Cardiac muscle cell (in vitro differentiated cells and primary cell): ENCODE data around the gene RAI1. TPM values are rescaled to one million over a fixed set of nuclear protein-coding genes. Genes with fewer than 3 reads are reported as not detected.

Experiments
- DNase-seq, 2 donors: peaks; one replicate each; pipeline versions ENCODE4 v3.0.0 to v3.0.0-alpha.2; 2010 to 2017; ENCODE audit warnings: low read depth in 1 of 2, low spot score in 1 of 2
- H3K27ac ChIP-seq: fragments of 200-600 bp; sonication (generic); 2 replicates; pipeline ENCODE4 v1.5.1; 2016
- H3K27me3 ChIP-seq: fragments of 200-600 bp; sonication (generic); 2 replicates; pipeline ENCODE4 v1.6.0; 2016; ENCODE audit warnings: control low read depth
- H3K36me3 ChIP-seq: fragments of 200-600 bp; sonication (generic); 2 replicates; pipeline ENCODE4 v1.5.1; 2016; ENCODE audit warnings: control low read depth
- H3K4me1 ChIP-seq: fragments of 200-600 bp; sonication (generic); 2 replicates; pipeline ENCODE4 v1.8.1; 2017; ENCODE audit warnings: low read depth, mild to moderate bottlenecking, mixed run types
- H3K4me3 ChIP-seq: fragments of 200-600 bp; sonication (generic); 2 replicates; pipeline ENCODE4 v1.5.1; 2016; ENCODE audit warnings: mild to moderate bottlenecking
- H3K9me3 ChIP-seq: fragments of 200-600 bp; sonication (generic); 2 replicates; pipeline ENCODE4 v1.5.1; 2017; ENCODE audit warnings: low read depth, mild to moderate bottlenecking, control low read depth
- polyA plus RNA-seq: library from polyadenylated mRNA; unstranded; fragments of >200 nt; fragmentation: Nextera tagmentation; extraction: Ambion mirVana; gene quantifications from 2 replicates; pipeline ENCODE4 v1.2.1, GENCODE V29; 2016
- total RNA-seq: library from RNA; depleted of rRNA; stranded (reverse); fragments of >200 nt; gene quantifications from 2 replicates; pipeline ENCODE4 v1.2.3, GENCODE V29; 2016
- TF ChIP-seq, protein P1 (sequence below): IDR thresholded peaks from 2 replicates; pipeline ENCODE4 v1.5.1; 2012; ENCODE audit warnings: low read depth, mild to moderate bottlenecking, low read length

RAI1 gene
- total and polyA plus RNA-seq, 2 experiments from 2014 or later: 20.2 to 46.2 TPM

- TF ChIP-seq, protein P1, sequence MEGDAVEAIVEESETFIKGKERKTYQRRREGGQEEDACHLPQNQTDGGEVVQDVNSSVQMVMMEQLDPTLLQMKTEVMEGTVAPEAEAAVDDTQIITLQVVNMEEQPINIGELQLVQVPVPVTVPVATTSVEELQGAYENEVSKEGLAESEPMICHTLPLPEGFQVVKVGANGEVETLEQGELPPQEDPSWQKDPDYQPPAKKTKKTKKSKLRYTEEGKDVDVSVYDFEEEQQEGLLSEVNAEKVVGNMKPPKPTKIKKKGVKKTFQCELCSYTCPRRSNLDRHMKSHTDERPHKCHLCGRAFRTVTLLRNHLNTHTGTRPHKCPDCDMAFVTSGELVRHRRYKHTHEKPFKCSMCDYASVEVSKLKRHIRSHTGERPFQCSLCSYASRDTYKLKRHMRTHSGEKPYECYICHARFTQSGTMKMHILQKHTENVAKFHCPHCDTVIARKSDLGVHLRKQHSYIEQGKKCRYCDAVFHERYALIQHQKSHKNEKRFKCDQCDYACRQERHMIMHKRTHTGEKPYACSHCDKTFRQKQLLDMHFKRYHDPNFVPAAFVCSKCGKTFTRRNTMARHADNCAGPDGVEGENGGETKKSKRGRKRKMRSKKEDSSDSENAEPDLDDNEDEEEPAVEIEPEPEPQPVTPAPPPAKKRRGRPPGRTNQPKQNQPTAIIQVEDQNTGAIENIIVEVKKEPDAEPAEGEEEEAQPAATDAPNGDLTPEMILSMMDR: no peak
These were observed 149.0 kb downstream of the RAI1 start for GRCh38 chr17:17830269-17830567.

GRCh38 chr17:17830740-17831207, 149.5 kb downstream of the RAI1 start:
- Histone ChIP-seq H3K9me3 (no peaks in the 10 kb centered on the region), H3K27me3 (no peaks in the 10 kb centered on the region), H3K4me3 (no peak overlapping the region), H3K27ac (peak overlapping the region; percentile 55), H3K4me1 (peaks cover 29% of the 10 kb centered on the region), H3K36me3 (no peaks in the 10 kb centered on the region)
- TF ChIP-seq, protein P1: no peak
- DNase-seq: peak in 1 of 2 donors; percentile 84

More at GRCh38 chr17:17830269-17830567, 149.0 kb downstream of the RAI1 start:
- no peak overlapping the region for H3K4me3 ChIP-seq
- no peaks in the 10 kb centered on the region for H3K27me3 ChIP-seq
- no peaks in the 10 kb centered on the region for H3K36me3 ChIP-seq
- peaks cover 28% of the 10 kb centered on the region for H3K4me1 ChIP-seq
- H3K9me3 ChIP-seq: no peaks in the 10 kb centered on the region
- DNase-seq: no peak
- peak overlapping the region; percentile 55 for H3K27ac ChIP-seq

DNA sequence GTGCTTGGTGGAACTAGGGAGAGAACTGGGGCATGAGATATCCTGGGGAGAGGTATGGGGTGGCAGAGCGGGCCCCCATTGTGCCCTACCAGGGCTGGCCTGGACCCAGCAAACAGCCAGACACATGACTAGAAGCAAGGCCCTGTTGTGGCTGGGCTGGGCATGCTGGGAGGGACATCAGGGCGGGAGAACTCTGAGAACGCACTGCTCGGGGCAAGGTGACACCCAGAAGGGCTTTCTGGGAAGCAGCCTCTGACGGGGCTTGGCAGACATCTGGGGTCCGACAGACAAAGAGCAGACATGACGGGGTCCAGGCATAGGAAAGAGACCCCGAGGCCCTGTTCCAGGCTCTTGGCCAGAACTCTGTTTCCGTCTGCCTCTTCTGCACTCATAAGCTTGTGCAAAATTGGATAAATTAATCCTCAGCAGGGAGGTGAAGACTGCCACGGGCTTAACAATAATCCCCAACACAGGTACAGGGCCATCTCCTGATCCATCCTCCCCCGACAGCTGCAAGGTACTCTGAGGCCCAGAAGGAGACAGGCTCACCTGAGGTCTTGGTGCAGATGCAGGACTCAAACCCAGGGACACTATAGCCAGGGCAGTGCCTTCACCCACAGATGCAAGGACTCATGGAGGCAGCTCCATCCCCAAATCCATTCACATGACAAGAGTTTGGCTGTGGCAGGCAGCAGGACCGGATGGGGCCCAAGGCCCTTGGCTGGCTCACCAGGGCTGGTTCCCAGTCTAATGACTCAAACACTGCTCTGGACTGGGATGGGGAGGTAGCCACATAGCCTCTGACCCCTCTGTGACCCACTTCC, 150.2 kb downstream of the RAI1 start:
- TF ChIP-seq, protein P1: no peak
- no peak overlapping the region for H3K4me3 ChIP-seq
- H3K27ac ChIP-seq: peak overlapping the region; percentile 55
- no peaks in the 10 kb centered on the region for H3K27me3 ChIP-seq
- H3K36me3 ChIP-seq: no peaks in the 10 kb centered on the region
- H3K4me1 ChIP-seq: peaks cover 26% of the 10 kb centered on the region
- DNase-seq: no peak
- no peaks in the 10 kb centered on the region for H3K9me3 ChIP-seq

DNA sequence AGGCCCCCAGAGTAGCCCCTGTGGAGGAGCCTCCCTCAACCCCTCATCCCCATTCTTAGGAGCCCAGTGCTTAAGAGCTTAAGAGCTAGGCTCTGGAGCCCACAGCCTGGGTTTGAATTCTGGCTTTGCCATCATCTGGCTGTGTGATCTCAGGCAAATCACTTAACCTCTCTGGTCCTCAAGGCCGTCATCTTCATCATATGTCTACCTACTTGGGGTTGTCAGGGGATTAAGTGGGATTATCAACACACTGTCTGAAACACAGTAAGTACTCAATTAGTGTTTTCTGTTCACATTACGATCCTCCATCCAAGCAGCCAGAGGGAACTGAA, 150.7 kb downstream of the RAI1 start:
- TF ChIP-seq, protein P1: no peak

DNA sequence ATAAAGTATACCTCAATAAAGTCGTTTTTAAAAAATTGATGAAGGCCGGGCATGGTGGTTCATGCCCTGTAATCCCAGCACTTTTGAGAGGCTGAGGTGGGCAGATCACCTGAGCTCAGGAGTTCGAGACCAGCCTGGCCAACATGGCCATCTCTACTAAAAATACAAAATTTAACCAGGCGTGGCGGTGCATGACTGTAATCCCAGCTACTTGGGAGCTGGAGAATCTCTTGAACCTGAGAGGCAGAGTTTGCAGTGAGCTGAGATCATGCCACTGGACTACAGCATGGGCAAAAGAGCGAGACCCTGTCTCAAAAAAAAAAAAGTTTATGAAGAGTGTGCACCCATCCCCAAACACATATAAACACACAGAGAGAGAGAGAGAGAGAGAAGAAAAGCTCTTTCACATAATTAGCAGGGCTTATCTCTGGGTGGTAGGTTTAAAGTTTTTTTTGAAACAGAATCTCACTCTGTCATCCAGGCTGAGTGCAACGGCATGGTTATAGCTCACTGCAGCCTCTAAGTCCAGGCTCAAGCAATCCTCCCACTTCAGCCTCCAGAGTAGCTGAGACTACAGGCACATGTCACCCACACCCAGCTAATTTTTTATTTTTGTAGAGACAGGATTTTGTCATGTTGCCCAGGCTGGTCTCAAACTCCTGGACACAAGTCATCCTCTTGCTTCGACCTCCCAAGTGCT, 152.6 kb downstream of the RAI1 start:
- DNase-seq: no peak
- H3K4me1 ChIP-seq: peaks cover 45% of the 10 kb centered on the region

More for the DNA sequence above, 150.7 kb downstream of the RAI1 start:
- Histone ChIP-seq H3K4me1 (peaks cover 31% of the 10 kb centered on the region), H3K27ac (peak overlapping the region; percentile 55), H3K27me3 (no peaks in the 10 kb centered on the region), H3K9me3 (no peaks in the 10 kb centered on the region), H3K4me3 (no peak overlapping the region), H3K36me3 (no peaks in the 10 kb centered on the region)
- DNase-seq: peak in 1 of 2 donors; percentile 51

More for the DNA sequence above, 152.6 kb downstream of the RAI1 start:
- TF ChIP-seq, protein P1: no peak
- Histone ChIP-seq H3K4me3 (no peak overlapping the region), H3K27me3 (no peaks in the 10 kb centered on the region), H3K36me3 (no peaks in the 10 kb centered on the region), H3K27ac (no peak overlapping the region), H3K9me3 (no peaks in the 10 kb centered on the region)
